ENCODE results near the gene GTPBP6.
A peak's percentile ranks its signal among the peaks of the same experiment; 100 is the strongest.

Gene GTPBP6

DNA sequence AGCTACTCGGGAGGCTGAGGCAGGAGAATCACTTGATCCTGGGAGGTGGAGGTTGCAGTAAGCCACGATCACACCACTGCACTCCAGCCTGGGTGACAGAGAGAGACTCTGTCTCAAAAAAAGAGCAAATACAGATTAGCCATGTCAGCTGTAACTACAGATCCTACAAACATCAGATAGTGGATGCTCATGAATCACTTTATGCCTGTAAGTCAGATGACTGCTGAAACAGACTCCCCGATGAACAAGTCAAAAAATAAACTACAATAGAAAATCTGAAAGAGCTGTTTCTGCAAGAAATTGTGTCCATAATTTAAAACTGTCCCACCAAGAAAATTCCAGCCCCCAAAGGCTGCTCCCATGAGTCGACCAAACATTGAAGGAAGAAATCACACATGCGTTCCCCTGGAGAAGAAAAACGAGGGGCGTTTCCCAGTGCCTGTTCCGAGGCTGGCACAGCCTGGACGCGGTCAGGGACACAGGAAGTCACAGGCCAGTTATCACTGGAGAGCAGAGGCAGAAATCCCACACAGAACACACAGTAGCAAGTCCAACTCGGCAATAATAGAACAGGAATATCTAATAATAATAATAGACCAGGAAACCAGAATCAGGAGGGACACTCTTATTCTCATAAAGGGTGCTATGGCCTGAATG lies 30.0 kb upstream of the GTPBP6 start:
- Histone ChIP-seq H3K4me3 (ENCODE audit: low read length in 2 of 2) (no peak overlapping the region), H3K4me2 (ENCODE audit: insufficient read depth, low read length, poor library complexity, severe bottlenecking) (no peak overlapping the region), H3K23ac (ENCODE audit: low read depth, low read length, poor library complexity) (no peak overlapping the region), H2BK12ac (ENCODE audit: low read length) (no peak overlapping the region), H3K9me3 (replicated peaks in 1 of 2; ENCODE audit: control insufficient read depth in 2 of 2, insufficient read depth in 1 of 2, low read depth in 1 of 2, low read length in 2 of 2) (peaks cover 7 to 19% of the 10 kb centered on the region in 2 donors), H3K14ac (ENCODE audit: low read length) (no peak overlapping the region), H3K27me3 (ENCODE audit: control insufficient read depth in 3 of 3, insufficient read depth in 3 of 3, low read depth in 1 of 3, low read length in 3 of 3) (no peaks in the 10 kb centered on the region), H3K27ac (replicated peaks; ENCODE audit: low read length) (no peak overlapping the region), H2BK120ac (ENCODE audit: low read depth, low read length) (no peak overlapping the region), H2BK15ac (ENCODE audit: low read length) (no peak overlapping the region), H3K36me3 (replicated peaks in 1 of 2; ENCODE audit: control insufficient read depth in 2 of 2, insufficient read depth in 2 of 2, low read length in 2 of 2) (peaks cover 16 to 57% of the 10 kb centered on the region in 2 donors), H4K8ac (ENCODE audit: low read depth, low read length) (no peak overlapping the region), H3K4ac (ENCODE audit: low read length) (no peak overlapping the region), H2AFZ (ENCODE audit: low read length) (no peak overlapping the region), H3K4me1 (ENCODE audit: control insufficient read depth in 2 of 2, insufficient read depth in 1 of 2, low read depth in 1 of 2, low read length in 2 of 2) (peaks cover 0 to 5% of the 10 kb centered on the region in 2 donors), H2AK5ac (ENCODE audit: low read depth, low read length) (no peak overlapping the region), H4K91ac (ENCODE audit: low read depth, low read length, poor library complexity) (no peak overlapping the region), H3K79me1 (ENCODE audit: low read depth, low read length) (peaks cover 14% of the 10 kb centered on the region), H3K18ac (ENCODE audit: low read length) (no peak overlapping the region), H2BK5ac (ENCODE audit: low read length) (no peak overlapping the region), H3K9ac (ENCODE audit: low read depth, low read length, poor library complexity) (no peak overlapping the region)
- WGBS, 2 donors (ENCODE audit: extremely low coverage in 2 of 2, insufficient read length in 2 of 2, insufficient replicate concordance in 1 of 2) = no CpG with 5 or more reads among the region's 11 CpGs
- DNase-seq (ENCODE audit: low spot score) = no peak

DNA sequence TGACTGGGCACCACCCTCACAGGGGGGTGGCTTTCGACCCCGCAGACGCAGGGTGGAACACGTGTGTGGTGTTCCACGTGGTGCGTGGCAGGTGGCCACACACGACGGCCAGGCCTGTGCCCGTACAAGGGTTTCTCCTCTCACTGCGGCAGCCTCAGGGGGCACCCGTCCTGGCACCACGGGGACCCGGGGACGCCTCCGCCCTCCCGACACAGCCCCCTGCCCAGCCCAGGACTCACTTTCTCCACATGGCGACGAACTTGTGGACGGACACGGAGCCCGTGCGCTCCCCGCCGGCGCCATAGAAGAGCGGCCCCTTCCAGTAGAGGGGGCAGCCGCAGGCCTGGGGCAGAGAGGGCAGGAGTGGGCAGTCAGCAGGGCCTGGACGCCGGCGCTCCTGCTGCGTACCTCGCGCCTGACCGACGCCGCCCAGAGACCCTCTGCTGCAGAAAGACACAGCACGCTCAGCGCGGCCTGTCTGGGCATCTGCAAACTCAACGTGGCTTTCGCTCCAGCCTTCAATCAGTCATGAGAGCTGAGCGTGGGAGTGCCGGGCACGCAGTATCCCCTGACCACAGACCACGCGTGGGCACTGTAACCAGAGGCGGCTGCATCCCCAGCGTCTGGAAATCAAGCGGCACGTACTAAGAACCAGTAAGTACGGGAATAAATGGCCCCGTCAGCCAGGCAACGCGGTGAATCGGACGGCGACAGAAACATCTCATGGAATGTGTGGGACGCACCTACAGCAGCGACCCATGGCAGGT lies 28.9 kb upstream of the GTPBP6 start:
- peaks cover 13% of the 10 kb centered on the region for H3K79me1 ChIP-seq (ENCODE audit: low read depth, low read length)
- peaks cover 13 to 53% of the 10 kb centered on the region in 2 donors for H3K36me3 ChIP-seq (replicated peaks in 1 of 2; ENCODE audit: control insufficient read depth in 2 of 2, insufficient read depth in 2 of 2, low read length in 2 of 2)
- H3K9ac ChIP-seq (ENCODE audit: low read depth, low read length, poor library complexity) = no peak overlapping the region
- H3K4me3 ChIP-seq (ENCODE audit: low read length in 2 of 2) = peak overlapping the region in 1 of 2 donors; percentile 14
- no peak overlapping the region for H2BK15ac ChIP-seq (ENCODE audit: low read length)
- no peak overlapping the region for H3K18ac ChIP-seq (ENCODE audit: low read length)
- no peaks in the 10 kb centered on the region for H3K27me3 ChIP-seq (ENCODE audit: control insufficient read depth in 3 of 3, insufficient read depth in 3 of 3, low read depth in 1 of 3, low read length in 3 of 3)
- no peak overlapping the region for H3K4ac ChIP-seq (ENCODE audit: low read length)
- H3K14ac ChIP-seq (ENCODE audit: low read length) = no peak overlapping the region
- no peak overlapping the region for H2BK12ac ChIP-seq (ENCODE audit: low read length)
- DNase-seq (ENCODE audit: low spot score) = no peak
- no peak overlapping the region for H2AFZ ChIP-seq (ENCODE audit: low read length)
- no peak overlapping the region for H4K8ac ChIP-seq (ENCODE audit: low read depth, low read length)
- H2AK5ac ChIP-seq (ENCODE audit: low read depth, low read length) = no peak overlapping the region
- no peak overlapping the region for H4K91ac ChIP-seq (ENCODE audit: low read depth, low read length, poor library complexity)
- H2BK5ac ChIP-seq (ENCODE audit: low read length) = no peak overlapping the region
- no CpG with 5 or more reads among the region's 59 CpGs for WGBS, 2 donors (ENCODE audit: extremely low coverage in 2 of 2, insufficient read length in 2 of 2, insufficient replicate concordance in 1 of 2)
- H3K27ac ChIP-seq (replicated peaks; ENCODE audit: low read length) = no peak overlapping the region
- H3K4me1 ChIP-seq (ENCODE audit: control insufficient read depth in 2 of 2, insufficient read depth in 1 of 2, low read depth in 1 of 2, low read length in 2 of 2) = peaks cover 0 to 5% of the 10 kb centered on the region in 2 donors
- H3K23ac ChIP-seq (ENCODE audit: low read depth, low read length, poor library complexity) = peak overlapping the region; percentile 13
- no peak overlapping the region for H3K4me2 ChIP-seq (ENCODE audit: insufficient read depth, low read length, poor library complexity, severe bottlenecking)
- H2BK120ac ChIP-seq (ENCODE audit: low read depth, low read length) = no peak overlapping the region
- peaks cover 7 to 19% of the 10 kb centered on the region in 2 donors for H3K9me3 ChIP-seq (replicated peaks in 1 of 2; ENCODE audit: control insufficient read depth in 2 of 2, insufficient read depth in 1 of 2, low read depth in 1 of 2, low read length in 2 of 2)

DNA sequence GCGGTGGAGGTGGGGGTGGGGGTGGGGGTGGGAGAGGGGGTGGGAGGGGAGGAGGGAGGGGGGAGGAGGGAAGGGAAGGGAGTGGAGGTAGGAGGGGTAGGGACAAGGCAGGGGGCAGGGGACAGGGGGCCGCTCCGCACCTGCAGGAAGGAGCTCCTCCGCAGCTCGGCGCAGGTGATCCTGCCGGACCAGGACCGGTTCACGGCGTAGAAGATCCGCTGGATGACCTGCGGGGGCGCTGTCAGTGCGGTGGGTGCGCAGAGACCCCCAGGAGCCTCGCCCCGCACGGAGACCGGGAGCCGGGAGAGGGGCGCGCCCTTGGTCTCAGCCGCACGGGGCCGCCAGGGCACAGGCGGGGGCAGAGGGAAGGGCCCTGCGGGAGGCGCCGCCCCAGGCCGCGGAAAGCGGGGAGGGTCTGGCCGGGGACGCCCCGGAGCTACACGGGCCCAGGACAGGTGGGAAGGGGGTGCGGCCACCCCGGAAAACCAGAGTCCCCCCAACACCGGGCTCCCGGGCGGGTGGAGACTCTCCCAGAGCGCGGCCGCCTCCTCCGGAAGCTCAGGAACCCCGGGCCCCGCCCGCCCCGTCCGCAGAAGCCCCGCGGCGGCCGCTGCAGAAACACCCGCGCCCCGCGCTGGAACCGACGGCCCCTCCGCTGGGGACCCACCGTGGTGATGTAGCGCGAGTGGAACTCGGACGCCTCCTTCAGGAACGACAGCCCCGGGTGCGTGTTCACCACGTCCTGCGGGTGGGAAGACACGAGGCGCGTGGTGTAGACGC lies 27.6 kb upstream of the GTPBP6 start:
- Histone ChIP-seq H3K36me3 (replicated peaks in 1 of 2; ENCODE audit: control insufficient read depth in 2 of 2, insufficient read depth in 2 of 2, low read length in 2 of 2) (peaks cover 11 to 51% of the 10 kb centered on the region in 2 donors), H2BK120ac (ENCODE audit: low read depth, low read length) (no peak overlapping the region), H3K27ac (replicated peaks; ENCODE audit: low read length) (no peak overlapping the region)

More for the DNA sequence above, 27.6 kb upstream of the GTPBP6 start:
- Histone ChIP-seq H2BK15ac (ENCODE audit: low read length) (no peak overlapping the region), H3K4me1 (ENCODE audit: control insufficient read depth in 2 of 2, insufficient read depth in 1 of 2, low read depth in 1 of 2, low read length in 2 of 2) (peaks cover 0 to 5% of the 10 kb centered on the region in 2 donors), H2AFZ (ENCODE audit: low read length) (no peak overlapping the region), H3K23ac (ENCODE audit: low read depth, low read length, poor library complexity) (no peak overlapping the region), H4K8ac (ENCODE audit: low read depth, low read length) (no peak overlapping the region), H3K18ac (ENCODE audit: low read length) (no peak overlapping the region), H3K79me1 (ENCODE audit: low read depth, low read length) (peaks cover 13% of the 10 kb centered on the region), H3K27me3 (ENCODE audit: control insufficient read depth in 3 of 3, insufficient read depth in 3 of 3, low read depth in 1 of 3, low read length in 3 of 3) (no peaks in the 10 kb centered on the region), H3K4me2 (ENCODE audit: insufficient read depth, low read length, poor library complexity, severe bottlenecking) (no peak overlapping the region), H2AK5ac (ENCODE audit: low read depth, low read length) (no peak overlapping the region), H3K14ac (ENCODE audit: low read length) (no peak overlapping the region), H2BK12ac (ENCODE audit: low read length) (no peak overlapping the region), H3K9ac (ENCODE audit: low read depth, low read length, poor library complexity) (peak overlapping the region; percentile 21), H3K4ac (ENCODE audit: low read length) (no peak overlapping the region), H2BK5ac (ENCODE audit: low read length) (no peak overlapping the region), H3K9me3 (replicated peaks in 1 of 2; ENCODE audit: control insufficient read depth in 2 of 2, insufficient read depth in 1 of 2, low read depth in 1 of 2, low read length in 2 of 2) (peaks cover 7 to 24% of the 10 kb centered on the region in 2 donors), H3K4me3 (ENCODE audit: low read length in 2 of 2) (no peak overlapping the region), H4K91ac (ENCODE audit: low read depth, low read length, poor library complexity) (no peak overlapping the region)
- no CpG with 5 or more reads among the region's 75 CpGs for WGBS, 2 donors (ENCODE audit: extremely low coverage in 2 of 2, insufficient read length in 2 of 2, insufficient replicate concordance in 1 of 2)
- DNase-seq (ENCODE audit: low spot score) = no peak

Measured in neuronal stem cell (in vitro differentiated cells).